HepG2 (cell line): ENCODE measurements around the gene FKBP1A. TPM values are rescaled to one million over a fixed set of nuclear protein-coding genes. Genes with fewer than 3 reads are reported as not detected.

ENCODE experiments used
- ATF4 ChIP-seq, 2 experiments: fragments of 450-650 bp in 1 of 2; sonication (generic) in 1 of 2; formaldehyde crosslinking; IDR thresholded peaks; 2 replicates each; pipeline versions ENCODE4 v1.5.0 to v1.8.0; 2020 to 2022; ENCODE audit warnings: mild to moderate bottlenecking in 1 of 2, missing genetic modification reagents in 1 of 2
- GZF1 ChIP-seq: sonication (generic); formaldehyde crosslinking; IDR thresholded peaks from 2 replicates; pipeline ENCODE4 v1.5.1; 2020; ENCODE audit warnings: mild to moderate bottlenecking, missing genetic modification reagents
- HBP1 ChIP-seq: IDR thresholded peaks from 2 replicates; pipeline ENCODE4 v1.6.1; 2016; ENCODE audit warnings: low read depth, control low read depth
- HIC2 ChIP-seq: sonication (generic); formaldehyde crosslinking; IDR thresholded peaks from 2 replicates; pipeline ENCODE4 v1.9.0; 2022; ENCODE audit warnings: low read depth, missing genetic modification reagents
- HNF4G ChIP-seq, 2 experiments: sonication (generic) in 1 of 2; formaldehyde crosslinking in 1 of 2; IDR thresholded peaks; 2 replicates each; pipeline versions ENCODE4 v1.4.0 to v1.6.1; 2011 to 2020; ENCODE audit warnings: borderline replicate concordance in 2 of 2, low read depth in 2 of 2, mild to moderate bottlenecking in 2 of 2, low read length in 1 of 2, missing genetic modification reagents in 1 of 2, moderate library complexity in 1 of 2
- HOXA7 ChIP-seq: sonication (generic); formaldehyde crosslinking; IDR thresholded peaks from 2 replicates; pipeline ENCODE4 v1.8.1; 2022; ENCODE audit warnings: mild to moderate bottlenecking, missing genetic modification reagents, moderate library complexity
- MAZ ChIP-seq, 2 experiments: sonication (generic) in 1 of 2; formaldehyde crosslinking in 1 of 2; IDR thresholded peaks; 2 replicates each; pipeline versions ENCODE4 v1.5.0 to v1.6.1; 2012 to 2020; ENCODE audit warnings: low read depth in 2 of 2, mild to moderate bottlenecking in 2 of 2, borderline replicate concordance in 1 of 2, improper control_type of control experiment in 1 of 2, low read length in 1 of 2, missing genetic modification reagents in 1 of 2, moderate library complexity in 1 of 2
- MEIS1 ChIP-seq: sonication (generic); formaldehyde crosslinking; IDR thresholded peaks from 2 replicates; pipeline ENCODE4 v1.9.0; 2021; ENCODE audit warnings: mild to moderate bottlenecking, missing genetic modification reagents, moderate library complexity, borderline replicate concordance
- MTF2 ChIP-seq: sonication (generic); formaldehyde crosslinking; IDR thresholded peaks from 2 replicates; pipeline ENCODE4 v1.5.0; 2020; ENCODE audit warnings: missing genetic modification reagents, borderline replicate concordance
- MXI1 ChIP-seq: IDR thresholded peaks from 3 replicates; pipeline ENCODE4 v1.6.1; 2012; ENCODE audit warnings: low read depth, low read length, inconsistent platforms, borderline replicate concordance
- ONECUT2 ChIP-seq: sonication (generic); formaldehyde crosslinking; IDR thresholded peaks from 2 replicates; pipeline ENCODE4 v1.4.0; 2020; ENCODE audit warnings: missing genetic modification reagents
- SOX5 ChIP-seq: IDR thresholded peaks from 2 replicates; pipeline ENCODE4 v1.6.1; 2016; ENCODE audit warnings: borderline replicate concordance
- THAP7 ChIP-seq: sonication (generic); formaldehyde crosslinking; IDR thresholded peaks from 2 replicates; pipeline ENCODE4 v1.8.1; 2023; ENCODE audit warnings: mild to moderate bottlenecking, missing genetic modification reagents
- UBTF ChIP-seq: sonication (generic); formaldehyde crosslinking; IDR thresholded peaks from 2 replicates; pipeline ENCODE4 v1.4.0; 2020; ENCODE audit warnings: mild to moderate bottlenecking, missing genetic modification reagents
- ZNF251 ChIP-seq: sonication (generic); formaldehyde crosslinking; IDR thresholded peaks from 2 replicates; pipeline ENCODE4 v1.9.0; 2021; ENCODE audit warnings: mild to moderate bottlenecking, missing genetic modification reagents
- ZNF326 ChIP-seq: sonication (generic); formaldehyde crosslinking; IDR thresholded peaks from 2 replicates; pipeline ENCODE4 v1.4.0; 2020; ENCODE audit warnings: missing genetic modification reagents, borderline replicate concordance
- ZNF644 ChIP-seq: IDR thresholded peaks from 2 replicates; pipeline ENCODE4 v1.6.1; 2016; ENCODE audit warnings: low read depth
- ZNF674 ChIP-seq: sonication (generic); formaldehyde crosslinking; IDR thresholded peaks from 2 replicates; pipeline ENCODE4 v1.5.0; 2020; ENCODE audit warnings: low read depth, mild to moderate bottlenecking, missing genetic modification reagents
- ZNF720 ChIP-seq: sonication (generic); formaldehyde crosslinking; IDR thresholded peaks from 2 replicates; pipeline ENCODE4 v1.4.0; 2020; ENCODE audit warnings: missing genetic modification reagents
- ZNF740 ChIP-seq: sonication (generic); formaldehyde crosslinking; IDR thresholded peaks from 2 replicates; pipeline ENCODE4 v1.4.0; 2020; ENCODE audit warnings: missing genetic modification reagents
- polyA plus RNA-seq, 8 experiments: library from polyadenylated mRNA; depleted of rRNA in 3 of 8; stranded (reverse) in 7 of 8; unstranded in 1 of 8; fragments of >200 nt; fragmentation: Illumina TruSeq in 4 of 8; extraction: Trizol in 4 of 8; gene quantifications; 2 replicates each; pipeline versions ENCODE4 v1.2.1 to v1.2.3, GENCODE V29; 2011 to 2016; ENCODE audit warnings: low read depth in 4 of 8, missing spikeins in 1 of 8, mixed read lengths in 1 of 8; ENCODE audit not compliant: insufficient read depth in 1 of 8
- total RNA-seq, 5 experiments: library from RNA; depleted of rRNA; stranded (reverse); fragments of >200 nt; fragmentation: Illumina TruSeq; extraction: Trizol; gene quantifications; 2 replicates each; pipeline ENCODE4 v1.2.3, GENCODE V29; 2016; ENCODE audit warnings: low read depth in 1 of 5

FKBP1A gene
- total and polyA plus RNA-seq, 2 of the 13 experiments (the other 11 are each of a cell fraction or from before 2014, with no cell fraction given), result 119 to 468 TPM

GRCh38 chr20:1392693-1393506, at the start of gene FKBP1A (continued):
- no peak for TF ChIP-seq HNF4G (IDR thresholded peaks at IDR 0.05; ENCODE audit: borderline replicate concordance, low read depth, low read length)
- no peak; the same call in 1 of the 2 replicates for TF ChIP-seq HNF4G (CRISPR knock-in tag; IDR thresholded peaks at IDR 0.05; ENCODE audit: borderline replicate concordance, low read depth)
- TF ChIP-seq ZNF251 (CRISPR knock-in tag), result no peak
- peak; percentile 96 for TF ChIP-seq MXI1
- TF ChIP-seq GZF1 (CRISPR knock-in tag), result peak; percentile 82; the same call in 1 of the 2 replicates
- TF ChIP-seq HOXA7 (CRISPR knock-in tag), result no peak
- peak; percentile 67; the same call in 1 of the 2 replicates for TF ChIP-seq SOX5 (CRISPR knock-in tag)
- no peak for TF ChIP-seq ATF4 (CRISPR knock-in tag; IDR thresholded peaks at IDR 0.05)
- TF ChIP-seq ZNF740 (CRISPR knock-in tag), result no peak; the same call in 1 of the 2 replicates
- TF ChIP-seq MAZ (IDR thresholded peaks at IDR 0.05; ENCODE audit: borderline replicate concordance, low read depth, low read length), result peak; percentile 57; the same call in 1 of the 2 replicates
- peak; percentile 88 for TF ChIP-seq MAZ (CRISPR knock-in tag; IDR thresholded peaks at IDR 0.05; ENCODE audit: low read depth)
- no peak for TF ChIP-seq HIC2 (CRISPR knock-in tag)
- TF ChIP-seq ZNF644 (CRISPR knock-in tag), result no peak
- TF ChIP-seq MEIS1 (CRISPR knock-in tag), result peak; percentile 81
- TF ChIP-seq ZNF326 (CRISPR knock-in tag), result no peak
- no peak for TF ChIP-seq ONECUT2 (CRISPR knock-in tag)
- TF ChIP-seq MTF2 (CRISPR knock-in tag), result peak; percentile 92
- TF ChIP-seq HBP1 (CRISPR knock-in tag), result no peak; the same call in 1 of the 2 replicates
- TF ChIP-seq ZNF674 (CRISPR knock-in tag), result no peak
- peak; percentile 88 for TF ChIP-seq THAP7 (CRISPR knock-in tag)
- peak; percentile 65 for TF ChIP-seq UBTF (CRISPR knock-in tag)
- no peak for TF ChIP-seq ZNF720 (CRISPR knock-in tag)
